NCI-H1417 treated with DMSO at 0.1 percent for 48 hours (cell line): Measurements from ENCODE around the gene MRPL12.

Experiments used
- DNase-seq: peaks from one replicate; lab custom pipeline; 2025; lab: John Stamatoyannopoulos, UW

The MRPL12 gene

GRCh38 chr17:81682565-81683207 lies 20.5 kb upstream of the MRPL12 start:
- no peak for DNase-seq

- no peak for DNase-seq
Observed at GRCh38 chr17:81683208-81683583, 20.0 kb upstream of the MRPL12 start.

DNA sequence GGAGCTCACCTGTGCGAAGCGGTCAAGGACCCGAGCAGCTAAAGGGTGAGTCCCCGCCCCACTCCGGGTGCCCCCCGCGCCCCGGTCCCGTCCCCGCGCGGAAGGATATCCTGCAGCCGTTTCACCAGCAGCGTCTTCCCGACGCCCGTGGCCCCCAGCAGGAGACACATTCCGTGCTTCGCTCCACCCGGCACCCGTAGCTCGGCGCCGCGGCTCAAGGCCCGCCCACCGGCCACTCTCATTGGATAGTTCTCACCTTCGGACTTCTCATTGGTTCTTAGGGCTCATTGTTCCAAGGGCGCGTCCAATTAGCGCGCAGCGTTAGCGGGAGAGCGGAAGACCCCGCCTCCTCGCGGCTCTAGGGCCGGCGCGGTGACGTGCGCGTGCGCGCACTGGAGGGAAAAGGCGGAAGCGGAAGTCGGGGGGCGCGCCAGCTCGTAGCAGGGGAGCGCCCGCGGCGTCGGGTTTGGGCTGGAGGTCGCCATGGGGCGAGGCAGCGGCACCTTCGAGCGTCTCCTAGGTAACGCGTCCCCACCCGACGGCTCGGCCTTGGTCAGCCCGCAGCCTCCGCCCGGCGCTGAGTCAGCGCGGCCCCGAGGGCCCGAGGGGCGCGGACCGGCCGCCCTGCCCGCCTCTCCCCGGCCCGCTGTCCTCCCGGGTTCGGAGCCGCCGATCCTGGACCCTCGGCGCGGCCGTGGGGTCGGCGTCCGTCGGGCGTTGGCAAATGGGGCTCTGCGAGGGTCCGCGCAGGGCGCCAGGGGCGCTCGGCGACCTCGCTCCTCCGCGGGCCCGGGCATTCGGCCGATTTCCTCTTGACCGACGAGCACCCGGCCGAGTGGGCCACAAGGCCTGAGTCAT lies 19.4 kb upstream of the MRPL12 start, which contains the start of the genes ARL16 and HGS:
ARL16 (minus strand) TSS at position 214 of the 858 bp plus-strand sequence; CDS start at position 170, 44 bp downstream.
HGS (plus strand) TSS at position 428 of the 858 bp plus-strand sequence; CDS start at position 484, 56 bp downstream.
- peak; percentile 96 for DNase-seq

DNA sequence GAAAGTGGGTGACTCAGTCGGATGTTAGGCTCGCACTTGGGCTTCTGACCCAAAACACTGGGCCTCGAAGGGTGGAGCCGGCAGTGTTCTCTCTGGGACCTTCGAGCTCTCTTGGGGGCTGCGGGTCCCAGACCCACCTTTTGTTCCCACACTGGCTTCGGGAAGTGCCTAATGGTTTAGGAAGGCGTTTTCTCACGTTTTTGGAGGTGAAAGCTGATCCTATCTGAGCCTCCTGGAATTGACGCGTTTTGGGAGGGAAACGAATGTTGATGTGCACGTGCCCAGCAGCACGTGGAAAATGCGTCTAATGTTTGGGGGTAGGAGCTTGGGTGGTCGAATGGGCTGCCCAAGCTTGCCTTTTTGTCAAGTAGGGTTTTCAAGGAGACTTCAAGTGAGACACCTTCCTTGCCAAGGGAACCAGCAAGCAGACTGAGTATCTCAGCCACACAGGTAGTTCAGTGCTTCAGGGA lies 18.7 kb upstream of the MRPL12 start:
- no peak for DNase-seq

GRCh38 chr17:81685108-81685507 lies 18.1 kb upstream of the MRPL12 start:
- no peak for DNase-seq

GRCh38 chr17:81686614-81687013 lies 16.6 kb upstream of the MRPL12 start:
- DNase-seq: no peak

GRCh38 chr17:81687770-81688541 lies 15.2 kb upstream of the MRPL12 start:
- DNase-seq: no peak

GRCh38 chr17:81688616-81689015 lies 14.6 kb upstream of the MRPL12 start:
- no peak for DNase-seq

DNA sequence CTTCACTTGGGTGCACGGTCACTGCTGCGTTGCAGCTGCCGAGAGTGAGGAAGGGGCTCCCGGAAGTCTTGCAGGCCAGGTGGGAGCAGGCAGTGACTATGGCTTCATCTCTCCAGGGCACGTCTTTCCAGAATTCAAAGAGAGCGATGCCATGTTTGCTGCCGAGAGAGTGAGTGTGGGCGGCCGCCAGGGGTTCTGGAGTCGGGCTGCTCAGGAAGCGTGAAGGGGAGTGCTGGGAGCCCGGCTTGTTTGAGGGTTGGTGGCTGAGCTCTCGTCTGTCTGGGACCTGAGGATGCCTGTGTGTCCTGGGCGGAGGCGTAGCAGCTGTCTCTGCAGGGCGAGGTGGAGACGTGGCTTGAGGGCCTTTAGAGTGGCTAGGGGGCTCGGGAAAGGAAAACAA lies 13.1 kb upstream of the MRPL12 start:
- no peak for DNase-seq

DNA sequence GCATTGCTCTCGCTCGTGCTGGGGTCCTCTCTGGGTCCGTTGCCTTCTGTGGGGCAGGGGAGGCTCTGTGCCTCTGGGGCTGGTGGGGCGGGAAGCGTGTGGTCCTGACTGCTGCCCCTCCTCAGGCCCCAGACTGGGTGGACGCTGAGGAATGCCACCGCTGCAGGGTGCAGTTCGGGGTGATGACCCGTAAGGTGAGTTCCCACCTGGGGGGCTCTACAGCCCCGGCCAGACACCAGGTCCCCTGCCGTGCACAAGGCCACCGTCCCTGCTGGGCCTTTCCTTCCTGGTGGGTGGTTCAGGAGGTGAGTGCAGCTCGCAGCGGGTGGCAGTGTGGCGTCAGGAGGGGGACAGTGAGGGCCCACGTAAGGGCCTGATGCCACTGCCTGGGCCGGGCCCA lies 12.6 kb upstream of the MRPL12 start:
- no peak for DNase-seq

- DNase-seq: no peak
Observed at GRCh38 chr17:81691196-81691595, 12.0 kb upstream of the MRPL12 start.

- no peak for DNase-seq
Observed at GRCh38 chr17:81691608-81692007, 11.6 kb upstream of the MRPL12 start.

- DNase-seq: no peak
Observed at GRCh38 chr17:81693509-81694210, 9.5 kb upstream of the MRPL12 start.

GRCh38 chr17:81694810-81695209 lies 8.4 kb upstream of the MRPL12 start:
- DNase-seq: no peak

GRCh38 chr17:81695211-81695610 lies 8.0 kb upstream of the MRPL12 start:
- no peak for DNase-seq

DNA sequence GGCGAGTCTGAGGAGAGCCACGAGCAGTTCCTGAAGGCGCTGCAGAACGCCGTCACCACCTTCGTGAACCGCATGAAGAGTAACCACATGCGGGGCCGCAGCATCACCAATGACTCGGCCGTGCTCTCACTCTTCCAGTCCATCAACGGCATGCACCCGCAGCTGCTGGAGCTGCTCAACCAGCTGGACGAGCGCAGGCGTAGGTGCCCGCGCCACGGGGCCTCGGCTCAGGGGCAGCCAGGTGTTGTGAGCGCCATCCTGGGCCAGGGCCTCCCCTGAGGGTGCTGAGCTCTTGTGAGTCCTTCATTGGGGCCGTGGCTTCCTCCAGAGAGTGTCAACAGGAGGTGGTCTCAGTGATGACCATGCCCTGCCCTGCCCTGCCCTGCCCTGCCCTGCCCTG lies 7.4 kb upstream of the MRPL12 start:
- no peak for DNase-seq

GRCh38 chr17:81696218-81696941 lies 6.8 kb upstream of the MRPL12 start:
- no peak for DNase-seq

GRCh38 chr17:81697261-81698044 lies 5.7 kb upstream of the MRPL12 start:
- no peak for DNase-seq

GRCh38 chr17:81700353-81701287 lies 2.5 kb upstream of the MRPL12 start:
- DNase-seq: no peak
